Small intestine (tissue), 7 donors: Measurements from ENCODE around the gene MRPS34. TPM values are rescaled to one million over a fixed set of nuclear protein-coding genes. Genes with fewer than 3 reads are reported as not detected.
A peak's percentile ranks its signal among the peaks of the same experiment; 100 is the strongest.
"Not testable (repeated sequence)": the region's sequence is repeated elsewhere in the genome, so short reads cannot be mapped to it uniquely, and the experiment has no call there.

Source experiments
- DNase-seq, 2 donors: peaks; one replicate each; pipeline versions ENCODE4 v3.0.0 to v3.0.0-alpha.2; 2013
- FAIRE-seq: peaks from 2 replicates; lab custom pipeline; 2012; peaks lifted over from hg19 to GRCh38; lab: Jason Lieb, UNC
- H3K27ac ChIP-seq, 3 donors: one replicate each; pipeline ENCODE4 v1.5.1; 2013; ENCODE audit warnings: low read length in 2 of 3, mild to moderate bottlenecking in 2 of 3, control low read depth in 1 of 3, inconsistent platforms in 1 of 3, low read depth in 1 of 3, moderate library complexity in 1 of 3
- H3K27me3 ChIP-seq, 3 donors: one replicate each; pipeline ENCODE4 v1.6.1; 2013; ENCODE audit warnings: low read length in 3 of 3, inconsistent platforms in 1 of 3; ENCODE audit not compliant: control insufficient read depth in 3 of 3, insufficient read depth in 3 of 3
- H3K36me3 ChIP-seq, 3 donors: one replicate each; pipeline ENCODE4 v1.6.1; 2013; ENCODE audit warnings: low read length in 3 of 3, inconsistent platforms in 1 of 3, low read depth in 1 of 3, mild to moderate bottlenecking in 1 of 3, moderate library complexity in 1 of 3; ENCODE audit not compliant: control insufficient read depth in 3 of 3, insufficient read depth in 2 of 3
- H3K4me1 ChIP-seq, 3 donors: one replicate each; pipeline ENCODE4 v1.6.1; 2013; ENCODE audit warnings: low read length in 2 of 3, inconsistent platforms in 1 of 3, low read depth in 1 of 3, mild to moderate bottlenecking in 1 of 3, moderate library complexity in 1 of 3; ENCODE audit not compliant: control insufficient read depth in 3 of 3, insufficient read depth in 2 of 3
- H3K4me3 ChIP-seq, 3 donors: one replicate each; pipeline ENCODE4 v1.5.1; 2013; ENCODE audit warnings: low read length in 3 of 3, control low read depth in 1 of 3, inconsistent platforms in 1 of 3, low read depth in 1 of 3, mild to moderate bottlenecking in 1 of 3, moderate library complexity in 1 of 3
- H3K9me3 ChIP-seq, 2 donors: one replicate each; pipeline ENCODE4 v1.6.1; 2013; ENCODE audit warnings: low read depth in 1 of 2, low read length in 1 of 2; ENCODE audit not compliant: control insufficient read depth in 2 of 2, insufficient read depth in 1 of 2
- WGBS, 3 donors: extraction: QIAGEN DNeasy Blood & Tissue Kit; methylation state at CpG; one replicate each; pipeline ENCODE4 v1.1.7; 2013; 5-methylcytosine and 5-hydroxymethylcytosine counted together
- polyA plus RNA-seq, 4 donors: library from polyadenylated mRNA; stranded (reverse) in 3 of 4; unstranded in 1 of 4; fragments of 200-250 nt in 3 of 4; fragments of 120-200 nt in 1 of 4; gene quantifications; one replicate each; pipeline versions ENCODE4 v1.2.1 to v1.2.3, GENCODE V29; 2013
- donor health status: healthy with polysubstance abuse.
- donor health status: control.
- donor health status: control.
- donor health status: Bipolar disorder and iron deficiency.
- donor health status: healthy.

Gene MRPS34
- polyA plus RNA-seq, 4 donors: 88.9 to 199 (median 172) TPM

DNA sequence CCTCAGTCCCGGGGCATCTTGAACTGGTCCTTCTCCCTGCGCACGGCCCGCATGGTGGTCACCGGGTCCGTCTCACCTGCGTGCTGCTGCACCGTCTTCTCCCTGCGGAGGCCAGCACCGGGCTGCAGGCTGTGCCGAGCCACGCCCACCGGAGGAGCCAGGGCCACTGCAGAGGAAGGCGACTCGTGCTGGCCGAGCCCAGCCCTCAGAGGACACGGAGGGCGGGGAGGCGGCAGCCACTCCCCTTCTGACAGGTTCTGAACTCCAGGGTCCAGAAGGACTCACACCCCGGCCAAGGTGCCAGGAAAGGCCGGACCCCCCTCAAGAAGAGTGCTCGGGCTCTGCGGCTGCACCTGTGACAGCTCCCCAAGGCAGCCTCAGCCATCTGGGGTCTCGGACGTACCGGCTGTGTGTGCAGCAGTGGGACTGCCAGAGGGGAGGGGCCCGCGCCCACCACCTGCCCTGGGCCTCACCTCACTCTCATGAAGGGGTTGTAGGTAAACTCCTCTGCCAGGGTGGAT is 36.4 kb upstream of the MRPS34 start:
- H3K4me1 ChIP-seq: no peaks in the 10 kb centered on the region
- peaks cover 4 to 61% (median 5%) of the 10 kb centered on the region in 3 donors for H3K36me3 ChIP-seq
- H3K27ac ChIP-seq: no peak overlapping the region
- DNase-seq (peak; percentile 43 to 49), FAIRE-seq (no peak)
- H3K4me3 ChIP-seq: no peak overlapping the region
- 54 to 71% (median 59%) methylated on average over 22 to 28 of the region's 28 CpGs for WGBS, 3 donors
- H3K27me3 ChIP-seq: no peaks in the 10 kb centered on the region
- H3K9me3 ChIP-seq: no peaks in the 10 kb centered on the region

DNA sequence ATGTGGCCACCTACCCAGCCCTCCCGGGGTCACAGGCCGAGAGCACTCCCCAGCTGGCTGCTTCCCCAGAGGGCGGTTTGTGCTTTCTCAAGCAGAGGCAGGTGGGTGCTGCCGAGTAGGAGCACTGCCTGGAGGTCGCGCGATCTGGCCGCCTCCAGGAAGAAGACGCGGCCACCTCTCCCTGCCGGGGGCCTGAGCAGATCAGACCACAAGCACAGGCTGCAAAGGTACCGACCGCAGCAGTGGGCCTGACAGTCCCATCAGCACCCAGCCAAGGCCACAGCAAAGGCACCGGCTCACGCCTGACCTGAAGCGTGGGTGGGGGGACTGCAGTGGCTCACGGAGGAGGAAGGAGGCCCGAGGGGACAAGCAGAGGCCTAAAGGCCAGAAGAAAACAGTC is 35.8 kb upstream of the MRPS34 start:
- Histone ChIP-seq H3K4me1 (no peaks in the 10 kb centered on the region), H3K9me3 (no peaks in the 10 kb centered on the region), H3K36me3 (peaks cover 4 to 59% (median 5%) of the 10 kb centered on the region in 3 donors), H3K4me3 (no peak overlapping the region), H3K27ac (no peak overlapping the region), H3K27me3 (no peaks in the 10 kb centered on the region)
- 81 to 85% (median 81%) methylated on average over 18 of the region's 18 CpGs for WGBS, 3 donors
- DNase-seq (no peak), FAIRE-seq (no peak)

DNA sequence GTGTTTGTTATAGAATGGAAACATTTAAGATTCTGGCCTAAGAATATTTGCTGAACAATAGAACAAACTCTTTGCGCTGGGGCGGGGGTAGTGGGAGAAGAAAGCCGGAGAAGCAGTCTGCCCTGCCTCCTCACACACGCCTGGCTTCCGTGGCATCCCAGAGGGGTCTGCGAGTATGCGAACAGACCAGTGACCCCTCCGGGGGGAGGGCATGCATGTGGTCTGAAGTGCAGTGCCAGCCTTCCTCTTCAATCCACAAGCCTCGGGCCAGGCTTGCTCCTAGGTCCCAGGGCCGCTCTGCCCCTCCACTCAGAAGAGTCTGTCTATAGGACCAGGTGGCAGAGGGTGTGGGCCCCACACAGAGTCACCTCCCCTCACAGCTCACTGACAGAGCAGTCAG is 34.7 kb upstream of the MRPS34 start:
- no peaks in the 10 kb centered on the region for H3K9me3 ChIP-seq
- DNase-seq (no peak), FAIRE-seq (no peak)
- H3K36me3 ChIP-seq: peaks cover 4 to 53% (median 5%) of the 10 kb centered on the region in 3 donors
- no peak overlapping the region for H3K4me3 ChIP-seq
- 87 to 90% (median 88%) methylated on average over 10 of the region's 10 CpGs for WGBS, 3 donors
- H3K27ac ChIP-seq: no peak overlapping the region
- H3K27me3 ChIP-seq: no peaks in the 10 kb centered on the region
- H3K4me1 ChIP-seq: no peaks in the 10 kb centered on the region

DNA sequence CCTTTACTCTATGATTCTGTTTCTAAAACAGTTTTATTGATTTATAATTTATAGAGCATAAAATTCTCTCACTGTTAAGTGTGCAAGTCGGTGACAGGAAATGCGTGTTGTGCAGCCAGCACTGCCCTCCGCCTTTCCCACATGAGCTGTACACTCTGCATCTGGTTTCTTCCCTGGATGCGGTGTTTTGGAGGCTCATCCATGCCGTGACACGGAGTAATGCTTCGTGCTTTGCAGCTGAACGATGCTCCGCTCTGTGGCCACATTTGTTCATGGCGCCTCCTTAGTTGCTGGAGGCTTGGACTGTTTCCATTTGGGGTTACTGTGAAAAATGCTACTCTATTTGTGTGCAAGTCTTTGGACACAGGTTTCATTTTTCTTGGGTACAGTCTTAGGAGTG is 27.8 kb upstream of the MRPS34 start:
- Histone ChIP-seq H3K36me3 (peaks cover 0 to 11% (median 0%) of the 10 kb centered on the region in 3 donors), H3K27me3 (no peaks in the 10 kb centered on the region), H3K27ac (no peak overlapping the region), H3K9me3 (peaks cover 0 to 27% of the 10 kb centered on the region in 2 donors), H3K4me3 (no peak overlapping the region), H3K4me1 (no peaks in the 10 kb centered on the region)
- FAIRE-seq (no peak), DNase-seq (no peak)
- 81 to 84% (median 82%) methylated on average over 10 of the region's 10 CpGs for WGBS, 3 donors

DNA sequence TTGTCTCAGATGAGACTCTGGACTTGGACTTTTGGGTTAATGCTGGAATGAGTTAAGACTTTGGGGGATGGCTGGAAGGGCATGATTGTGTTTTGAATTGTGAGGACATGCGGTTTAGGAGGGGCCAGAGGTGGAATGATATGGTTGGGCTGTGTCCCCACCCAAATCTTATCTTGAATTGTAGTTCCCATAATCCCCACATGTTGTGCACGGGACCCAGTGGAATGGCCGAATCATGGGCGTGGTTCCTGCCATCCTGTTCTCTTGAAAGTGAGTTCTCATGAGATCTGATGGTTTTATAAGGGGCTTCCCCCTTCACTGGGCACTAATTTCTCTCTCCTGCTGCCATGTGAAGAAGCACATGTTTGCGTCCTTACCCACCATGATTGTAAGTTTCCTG is 26.3 kb upstream of the MRPS34 start:
- not testable (repeated sequence) for DNase-seq, FAIRE-seq, H3K36me3 ChIP-seq, H3K27ac ChIP-seq, H3K27me3 ChIP-seq, H3K4me3 ChIP-seq
- Histone ChIP-seq H3K4me1 (peaks cover 0 to 13% (median 0%) of the 10 kb centered on the region in 3 donors), H3K9me3 (peaks cover 0 to 27% of the 10 kb centered on the region in 2 donors)
- WGBS, 3 donors: 62 to 87% (median 74%) methylated on average over 5 of the region's 5 CpGs

DNA sequence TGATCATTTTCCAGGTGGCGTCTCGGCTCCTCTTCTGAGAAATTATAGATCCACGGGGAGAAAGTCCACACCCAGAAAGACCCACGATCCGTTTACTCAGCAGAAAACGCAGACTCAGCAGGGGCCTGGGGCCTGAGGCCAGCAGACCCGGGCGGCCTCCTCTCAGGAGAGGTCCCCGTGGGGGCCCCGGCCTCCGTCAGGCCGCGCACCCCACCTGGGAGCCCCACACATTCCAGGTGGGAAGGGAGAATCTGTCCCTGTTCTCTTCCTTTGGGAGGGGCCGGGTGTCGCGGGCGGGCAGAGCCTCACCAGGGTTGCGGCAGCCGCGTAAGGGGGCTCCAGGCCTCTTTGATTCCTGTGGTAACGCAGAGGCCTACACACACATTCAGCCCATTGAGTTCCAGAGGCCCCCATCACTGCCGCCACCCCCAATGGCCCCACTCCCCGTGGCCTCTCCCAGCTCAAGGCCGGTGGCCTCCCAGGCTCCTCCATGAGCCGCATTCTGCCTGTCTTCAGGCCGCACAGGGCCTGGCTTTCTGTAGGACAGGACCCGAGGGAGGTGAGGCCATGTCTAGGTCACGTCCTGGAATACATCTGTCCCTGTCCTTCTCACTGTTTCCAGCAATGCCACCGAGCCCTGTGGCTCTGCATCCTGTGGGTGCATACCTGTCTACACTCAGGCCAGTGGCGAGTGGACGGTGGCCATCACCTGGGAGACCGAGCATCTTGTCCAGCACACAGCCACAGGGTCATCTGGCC is 22.2 kb upstream of the MRPS34 start:
- FAIRE-seq (no peak), DNase-seq (peak in 1 of 2 donors; percentile 40)
- no peaks in the 10 kb centered on the region for H3K27me3 ChIP-seq
- H3K36me3 ChIP-seq: peaks cover 0 to 25% (median 4%) of the 10 kb centered on the region in 3 donors
- H3K9me3 ChIP-seq: peaks cover 0 to 27% of the 10 kb centered on the region in 2 donors
- 63 to 79% (median 66%) methylated on average over 21 to 32 of the region's 32 CpGs for WGBS, 3 donors
- peak overlapping the region in 1 of 3 donors; percentile 29 for H3K4me3 ChIP-seq
- H3K4me1 ChIP-seq: peaks cover 0 to 22% (median 0%) of the 10 kb centered on the region in 3 donors
- H3K27ac ChIP-seq: peak overlapping the region in 1 of 3 donors; percentile 48

DNA sequence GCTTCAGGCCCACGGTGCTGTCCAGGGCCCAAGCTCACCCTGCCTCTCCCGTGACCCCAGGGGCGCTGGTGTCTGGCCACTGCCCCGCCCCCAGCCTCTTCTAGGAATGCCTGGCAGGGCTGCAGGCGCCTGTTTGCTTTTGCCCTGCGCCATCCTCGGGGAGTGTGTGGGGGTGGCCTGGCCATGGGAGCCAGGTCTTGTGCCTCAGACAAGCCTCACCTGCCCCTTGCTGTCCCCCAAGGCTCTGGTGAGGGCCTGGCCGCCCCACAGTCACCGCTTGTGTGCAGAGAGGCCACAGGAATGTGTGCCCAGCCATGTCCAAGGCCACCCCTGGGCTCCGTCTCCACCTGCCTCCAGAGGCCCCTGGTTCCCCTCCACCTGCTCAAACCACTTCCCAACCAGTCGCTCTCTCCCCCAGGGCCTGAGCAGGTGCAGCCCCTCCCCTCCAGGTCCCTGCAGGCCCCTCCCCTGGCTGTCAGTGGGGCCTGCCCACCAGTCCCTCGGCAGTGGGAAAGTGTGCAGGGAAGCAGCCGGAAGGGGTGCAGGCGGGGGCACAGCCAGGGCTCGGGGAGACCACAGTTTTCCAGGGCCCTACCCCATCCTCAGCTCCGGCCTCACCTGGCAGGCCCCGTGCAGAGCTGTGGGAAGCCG is 21.4 kb upstream of the MRPS34 start:
- peak in 1 of 2 donors; percentile 57 for DNase-seq
- H3K9me3 ChIP-seq: peaks cover 0 to 21% of the 10 kb centered on the region in 2 donors
- H3K27me3 ChIP-seq: no peaks in the 10 kb centered on the region
- H3K27ac ChIP-seq: peak overlapping the region in 1 of 3 donors; percentile 33
- 18 to 52% (median 33%) methylated on average over 15 to 18 of the region's 18 CpGs for WGBS, 3 donors
- peaks cover 0 to 22% (median 0%) of the 10 kb centered on the region in 3 donors for H3K4me1 ChIP-seq
- no peak for FAIRE-seq
- H3K36me3 ChIP-seq: peaks cover 0 to 32% (median 4%) of the 10 kb centered on the region in 3 donors
- peak overlapping the region in 1 of 3 donors; percentile 29 for H3K4me3 ChIP-seq

DNA sequence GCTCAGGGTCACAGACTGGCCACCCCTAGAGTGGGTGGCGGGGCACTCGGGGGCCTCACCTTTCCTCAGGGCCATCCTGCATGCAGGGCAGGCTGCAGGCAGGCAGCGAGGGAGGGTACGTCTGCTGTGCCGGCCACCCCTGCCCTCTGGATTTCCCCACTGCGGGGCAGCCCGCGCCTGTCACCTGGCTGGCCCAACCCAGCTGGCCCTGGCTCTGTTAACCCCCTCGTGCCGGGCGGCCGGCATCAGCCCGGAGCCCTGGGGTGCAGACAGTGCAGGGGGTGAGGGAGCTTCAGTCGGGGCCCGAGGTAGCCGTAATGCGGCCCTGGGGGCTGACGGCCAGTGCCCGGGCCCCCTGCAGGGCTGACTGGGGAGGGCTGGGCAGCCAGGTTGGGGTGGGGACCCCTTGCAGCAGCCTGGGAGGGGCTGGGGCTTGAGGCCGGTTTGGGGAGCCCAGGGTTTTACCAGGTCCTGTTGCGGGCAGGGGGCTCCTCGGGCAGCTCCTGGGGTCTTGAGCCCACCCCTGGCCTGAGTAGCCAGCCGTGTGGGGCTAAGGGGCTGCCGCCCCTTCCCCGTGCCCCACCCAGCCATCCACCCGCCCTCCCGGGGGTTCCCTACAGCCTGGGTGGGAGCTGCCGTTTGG is 20.8 kb upstream of the MRPS34 start, which contains the start of gene IGFALS:
Gene IGFALS, minus strand, starts transcription at position 128 of the 643 bp plus-strand sequence. Its CDS starts 53 bp downstream, at position 75.
- H3K27me3 ChIP-seq: no peaks in the 10 kb centered on the region
- peak within 1 kb of the TSS in 1 of 3 donors; percentile 33 for H3K27ac ChIP-seq
- peaks cover 0 to 22% (median 0%) of the 10 kb centered on the region in 3 donors for H3K4me1 ChIP-seq
- H3K4me3 ChIP-seq: peak within 1 kb of the TSS in 1 of 3 donors; percentile 29
- peak in 1 of 2 donors; percentile 48 for DNase-seq
- 23 to 55% (median 39%) methylated on average over 21 to 28 of the region's 28 CpGs for WGBS, 3 donors
- peaks cover 0 to 38% (median 4%) of the 10 kb centered on the region in 3 donors for H3K36me3 ChIP-seq
- peaks cover 0 to 15% of the 10 kb centered on the region in 2 donors for H3K9me3 ChIP-seq
- no peak for FAIRE-seq
